ENCODE results near the gene RBP7. TPM values are rescaled to one million over a fixed set of nuclear protein-coding genes. Genes with fewer than 3 reads are reported as not detected.

Gene RBP7
- total and polyA plus RNA-seq, 4 donors: 1.2 to 11.8 (median 4.8) TPM

DNA sequence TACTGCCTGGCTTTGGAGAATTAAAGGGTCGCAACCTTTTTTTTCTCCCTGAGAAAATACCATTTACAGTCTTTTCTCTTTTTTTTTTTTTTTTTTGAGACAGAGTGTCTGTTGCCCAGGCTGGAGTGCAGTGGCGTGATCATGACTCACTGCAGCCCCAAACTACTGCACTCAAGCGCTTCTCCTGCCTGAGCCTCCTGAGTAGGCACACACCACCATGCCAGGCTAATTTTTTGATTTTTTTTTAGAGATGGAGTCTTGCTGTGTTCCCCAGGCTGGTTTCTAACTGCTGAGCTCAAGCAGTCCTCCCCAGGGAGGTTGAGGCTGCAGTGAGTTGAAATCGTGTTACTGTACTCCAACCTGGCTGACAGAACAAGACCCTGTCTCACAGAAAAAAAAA lies 60.3 kb downstream of the RBP7 start (continued):
- TF ChIP-seq, protein P1, sequence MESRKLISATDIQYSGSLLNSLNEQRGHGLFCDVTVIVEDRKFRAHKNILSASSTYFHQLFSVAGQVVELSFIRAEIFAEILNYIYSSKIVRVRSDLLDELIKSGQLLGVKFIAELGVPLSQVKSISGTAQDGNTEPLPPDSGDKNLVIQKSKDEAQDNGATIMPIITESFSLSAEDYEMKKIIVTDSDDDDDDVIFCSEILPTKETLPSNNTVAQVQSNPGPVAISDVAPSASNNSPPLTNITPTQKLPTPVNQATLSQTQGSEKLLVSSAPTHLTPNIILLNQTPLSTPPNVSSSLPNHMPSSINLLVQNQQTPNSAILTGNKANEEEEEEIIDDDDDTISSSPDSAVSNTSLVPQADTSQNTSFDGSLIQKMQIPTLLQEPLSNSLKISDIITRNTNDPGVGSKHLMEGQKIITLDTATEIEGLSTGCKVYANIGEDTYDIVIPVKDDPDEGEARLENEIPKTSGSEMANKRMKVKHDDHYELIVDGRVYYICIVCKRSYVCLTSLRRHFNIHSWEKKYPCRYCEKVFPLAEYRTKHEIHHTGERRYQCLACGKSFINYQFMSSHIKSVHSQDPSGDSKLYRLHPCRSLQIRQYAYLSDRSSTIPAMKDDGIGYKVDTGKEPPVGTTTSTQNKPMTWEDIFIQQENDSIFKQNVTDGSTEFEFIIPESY (IDR thresholded peaks at IDR 0.05): no peak

DNA sequence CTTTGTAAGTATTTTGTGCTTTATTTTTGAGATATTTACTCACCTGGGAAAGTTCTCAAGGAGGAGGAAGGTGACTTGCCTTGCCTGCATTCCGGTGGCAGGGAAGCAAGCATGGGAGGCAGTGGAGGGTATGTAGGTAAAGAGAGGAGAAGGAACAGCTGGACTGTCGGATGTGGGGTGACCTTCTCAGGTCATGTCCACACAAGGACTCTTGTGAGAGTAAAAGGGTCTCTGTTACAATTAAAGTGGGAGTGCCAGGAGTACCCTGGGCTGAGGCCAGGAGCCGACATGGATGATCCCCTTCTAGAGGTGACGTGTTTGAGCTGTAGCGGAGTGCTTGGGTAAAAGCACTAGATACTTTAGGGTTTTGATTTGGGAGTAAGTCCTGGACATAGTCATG lies 60.8 kb downstream of the RBP7 start:
- no peak overlapping the region for H3K9ac ChIP-seq (ENCODE audit: low read depth in 1 of 2, low read length in 2 of 2)
- H3K4me3 ChIP-seq (ENCODE audit: low read depth in 1 of 3, low read length in 3 of 3): no peak overlapping the region
- H3K27me3 ChIP-seq (ENCODE audit: control insufficient read depth in 4 of 4, insufficient read depth in 4 of 4, low read length in 3 of 4): no peaks in the 10 kb centered on the region
- H3K27ac ChIP-seq (ENCODE audit: low read depth in 1 of 2, low read length in 2 of 2): no peak overlapping the region
- peaks cover 8 to 37% (median 33%) of the 10 kb centered on the region in 4 donors for H3K4me1 ChIP-seq (ENCODE audit: control insufficient read depth in 4 of 4, insufficient read depth in 4 of 4, low read length in 3 of 4)
- no peak for DNase-seq (ENCODE audit: low spot score)
- 77% methylated on average over 5 of the region's 5 CpGs for WGBS
- H3K36me3 ChIP-seq (ENCODE audit: control insufficient read depth in 4 of 4, insufficient read depth in 3 of 4, low read depth in 1 of 4, low read length in 3 of 4): peaks cover 0 to 5% (median 0%) of the 10 kb centered on the region in 4 donors
- H3K9me3 ChIP-seq (ENCODE audit: control insufficient read depth in 4 of 4, low read length in 3 of 4): no peaks in the 10 kb centered on the region
- TF ChIP-seq FOXA2 (IDR thresholded peaks at IDR 0.05) (no peak), TAF1 (conservative IDR thresholded peaks at IDR 0.05) (no peak), EGR1 (IDR thresholded peaks at IDR 0.05; ENCODE audit: low read depth in 2 of 2) (no peak), YY1 (IDR thresholded peaks at IDR 0.05) (no peak), SP1 (IDR thresholded peaks at IDR 0.05) (no peak), RAD21 (IDR thresholded peaks at IDR 0.05) (no peak), HNF4G (IDR thresholded peaks at IDR 0.05) (no peak), NR2F2 (IDR thresholded peaks at IDR 0.05) (no peak), JUND (IDR thresholded peaks at IDR 0.05) (no peak), GABPA (IDR thresholded peaks at IDR 0.05 in 1 of 2, conservative IDR thresholded peaks at IDR 0.05 in 1 of 2) (no peak), HNF4A (conservative IDR thresholded peaks at IDR 0.05) (no peak), FOXA1 (IDR thresholded peaks at IDR 0.05) (no peak), RXRA (IDR thresholded peaks at IDR 0.05) (no peak)
- TF ChIP-seq, protein P2, sequence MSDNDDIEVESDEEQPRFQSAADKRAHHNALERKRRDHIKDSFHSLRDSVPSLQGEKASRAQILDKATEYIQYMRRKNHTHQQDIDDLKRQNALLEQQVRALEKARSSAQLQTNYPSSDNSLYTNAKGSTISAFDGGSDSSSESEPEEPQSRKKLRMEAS (IDR thresholded peaks at IDR 0.05): no peak
- TF ChIP-seq, protein P3, sequence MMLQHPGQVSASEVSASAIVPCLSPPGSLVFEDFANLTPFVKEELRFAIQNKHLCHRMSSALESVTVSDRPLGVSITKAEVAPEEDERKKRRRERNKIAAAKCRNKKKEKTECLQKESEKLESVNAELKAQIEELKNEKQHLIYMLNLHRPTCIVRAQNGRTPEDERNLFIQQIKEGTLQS (IDR thresholded peaks at IDR 0.05): no peak
- TF ChIP-seq, protein P4, sequence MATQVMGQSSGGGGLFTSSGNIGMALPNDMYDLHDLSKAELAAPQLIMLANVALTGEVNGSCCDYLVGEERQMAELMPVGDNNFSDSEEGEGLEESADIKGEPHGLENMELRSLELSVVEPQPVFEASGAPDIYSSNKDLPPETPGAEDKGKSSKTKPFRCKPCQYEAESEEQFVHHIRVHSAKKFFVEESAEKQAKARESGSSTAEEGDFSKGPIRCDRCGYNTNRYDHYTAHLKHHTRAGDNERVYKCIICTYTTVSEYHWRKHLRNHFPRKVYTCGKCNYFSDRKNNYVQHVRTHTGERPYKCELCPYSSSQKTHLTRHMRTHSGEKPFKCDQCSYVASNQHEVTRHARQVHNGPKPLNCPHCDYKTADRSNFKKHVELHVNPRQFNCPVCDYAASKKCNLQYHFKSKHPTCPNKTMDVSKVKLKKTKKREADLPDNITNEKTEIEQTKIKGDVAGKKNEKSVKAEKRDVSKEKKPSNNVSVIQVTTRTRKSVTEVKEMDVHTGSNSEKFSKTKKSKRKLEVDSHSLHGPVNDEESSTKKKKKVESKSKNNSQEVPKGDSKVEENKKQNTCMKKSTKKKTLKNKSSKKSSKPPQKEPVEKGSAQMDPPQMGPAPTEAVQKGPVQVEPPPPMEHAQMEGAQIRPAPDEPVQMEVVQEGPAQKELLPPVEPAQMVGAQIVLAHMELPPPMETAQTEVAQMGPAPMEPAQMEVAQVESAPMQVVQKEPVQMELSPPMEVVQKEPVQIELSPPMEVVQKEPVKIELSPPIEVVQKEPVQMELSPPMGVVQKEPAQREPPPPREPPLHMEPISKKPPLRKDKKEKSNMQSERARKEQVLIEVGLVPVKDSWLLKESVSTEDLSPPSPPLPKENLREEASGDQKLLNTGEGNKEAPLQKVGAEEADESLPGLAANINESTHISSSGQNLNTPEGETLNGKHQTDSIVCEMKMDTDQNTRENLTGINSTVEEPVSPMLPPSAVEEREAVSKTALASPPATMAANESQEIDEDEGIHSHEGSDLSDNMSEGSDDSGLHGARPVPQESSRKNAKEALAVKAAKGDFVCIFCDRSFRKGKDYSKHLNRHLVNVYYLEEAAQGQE (IDR thresholded peaks at IDR 0.05): no peak
- TF ChIP-seq, protein P1 (IDR thresholded peaks at IDR 0.05): no peak
- TF ChIP-seq, protein P5, sequence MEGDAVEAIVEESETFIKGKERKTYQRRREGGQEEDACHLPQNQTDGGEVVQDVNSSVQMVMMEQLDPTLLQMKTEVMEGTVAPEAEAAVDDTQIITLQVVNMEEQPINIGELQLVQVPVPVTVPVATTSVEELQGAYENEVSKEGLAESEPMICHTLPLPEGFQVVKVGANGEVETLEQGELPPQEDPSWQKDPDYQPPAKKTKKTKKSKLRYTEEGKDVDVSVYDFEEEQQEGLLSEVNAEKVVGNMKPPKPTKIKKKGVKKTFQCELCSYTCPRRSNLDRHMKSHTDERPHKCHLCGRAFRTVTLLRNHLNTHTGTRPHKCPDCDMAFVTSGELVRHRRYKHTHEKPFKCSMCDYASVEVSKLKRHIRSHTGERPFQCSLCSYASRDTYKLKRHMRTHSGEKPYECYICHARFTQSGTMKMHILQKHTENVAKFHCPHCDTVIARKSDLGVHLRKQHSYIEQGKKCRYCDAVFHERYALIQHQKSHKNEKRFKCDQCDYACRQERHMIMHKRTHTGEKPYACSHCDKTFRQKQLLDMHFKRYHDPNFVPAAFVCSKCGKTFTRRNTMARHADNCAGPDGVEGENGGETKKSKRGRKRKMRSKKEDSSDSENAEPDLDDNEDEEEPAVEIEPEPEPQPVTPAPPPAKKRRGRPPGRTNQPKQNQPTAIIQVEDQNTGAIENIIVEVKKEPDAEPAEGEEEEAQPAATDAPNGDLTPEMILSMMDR (IDR thresholded peaks at IDR 0.05; ENCODE audit: low read depth, low read length, missing input control): no peak

All from liver (tissue), 9 donors.